A549 (cell line): ENCODE measurements around the gene SMAD5. TPM values are rescaled to one million over a fixed set of nuclear protein-coding genes. Genes with fewer than 3 reads are reported as not detected.

Source experiments
- ATAC-seq, 2 experiments: fragments of 200-7000 bp in 1 of 2; fragments of >200 bp in 1 of 2; cut with Nextera tagmentation in 1 of 2; cut with Tn5 transposase in 1 of 2; 3 replicates each; pipeline versions ENCODE4 v1.8.0 to v1.9.1; 2018 to 2020; ENCODE audit warnings: mild to moderate bottlenecking in 1 of 2, moderate library complexity in 1 of 2
- CTCF ChIA-PET: fragments of 300-600 bp; sonication (Branson Sonifier 250); formaldehyde crosslinking; extraction: SDS; loops from one replicate; lab custom pipeline; 2021; ENCODE audit warnings: antibody characterized with exemption, inconsistent platforms; lab: Yijun Ruan, JAX
- POLR2A ChIA-PET: fragments of 350-600 bp; formaldehyde crosslinking; extraction: SDS; loops from one replicate; lab custom pipeline; 2021; ENCODE audit warnings: antibody characterized with exemption, inconsistent platforms; lab: Yijun Ruan, JAX
- DNase-seq, 2 experiments: peaks; one replicate each; pipeline versions ENCODE4 v3.0.0 to v3.0.0-alpha.2; 2011 to 2016; ENCODE audit warnings: low read depth in 1 of 2, low spot score in 1 of 2
- FAIRE-seq: peaks from 2 replicates; lab custom pipeline; 2011; peaks lifted over from hg19 to GRCh38; lab: Jason Lieb, UNC
- H3K27ac ChIP-seq, 2 experiments: fragments of >200 bp; sonication (Bioruptor Twin); formaldehyde crosslinking; 3 replicates each; pipeline ENCODE4 v1.5.1; 2016 to 2017
- H3K4me1 ChIP-seq: fragments of >200 bp; sonication (Bioruptor Twin); formaldehyde crosslinking; 3 replicates; pipeline ENCODE4 v1.6.1; 2016
- H3K4me2 ChIP-seq: fragments of >200 bp; sonication (Bioruptor Twin); formaldehyde crosslinking; 3 replicates; pipeline ENCODE4 v1.6.1; 2016
- H3K4me3 ChIP-seq: fragments of >200 bp; sonication (Bioruptor Twin); formaldehyde crosslinking; 3 replicates; pipeline ENCODE4 v1.5.1; 2016
- H3K9me3 ChIP-seq: fragments of >200 bp; sonication (Bioruptor Twin); formaldehyde crosslinking; 3 replicates; pipeline ENCODE4 v1.6.1; 2016
- BCL3 ChIP-seq: fragments of >200 bp; sonication (Bioruptor Twin); formaldehyde crosslinking; IDR thresholded peaks from 3 replicates; pipeline ENCODE4 v1.6.1; 2016
- CBX8 ChIP-seq: fragments of 200-600 bp; sonication (generic); IDR thresholded peaks from 2 replicates; pipeline ENCODE4 v1.6.1; 2016
- CHD4 ChIP-seq: fragments of 200-600 bp; sonication (generic); IDR thresholded peaks from 2 replicates; pipeline ENCODE4 v1.6.1; 2016; ENCODE audit warnings: antibody characterized with exemption, mild to moderate bottlenecking, borderline replicate concordance
- E2F6 ChIP-seq: IDR thresholded peaks from 2 replicates; pipeline ENCODE4 v1.6.1; 2012; ENCODE audit warnings: low read depth, borderline replicate concordance
- EHF ChIP-seq: fragments of 250-450 bp; sonication (Bioruptor Pico); IDR thresholded peaks from 2 replicates; pipeline ENCODE4 v1.5.0; 2020; ENCODE audit warnings: mild to moderate bottlenecking
- EHMT2 ChIP-seq: fragments of 200-600 bp; sonication (generic); IDR thresholded peaks from 2 replicates; pipeline ENCODE4 v1.6.1; 2016; ENCODE audit warnings: antibody characterized with exemption, low read depth, mild to moderate bottlenecking, moderate library complexity
- FOSL2 ChIP-seq, 2 experiments: fragments of 450-650 bp in 1 of 2; fragments of >200 bp in 1 of 2; sonication (Bioruptor Twin) in 1 of 2; formaldehyde crosslinking; IDR thresholded peaks; 2 replicates each; pipeline versions ENCODE4 v1.5.0 to v1.6.1; 2016 to 2020; ENCODE audit warnings: mild to moderate bottlenecking in 1 of 2, moderate library complexity in 1 of 2
- GATA3 ChIP-seq: IDR thresholded peaks from 2 replicates; pipeline ENCODE4 v1.6.1; 2012; ENCODE audit warnings: borderline replicate concordance
- HEYL ChIP-seq: fragments of 250-450 bp; sonication (Bioruptor Pico); IDR thresholded peaks from 2 replicates; pipeline ENCODE4 v1.8.0; 2021; ENCODE audit warnings: mild to moderate bottlenecking, moderate library complexity
- HMGXB4 ChIP-seq: fragments of 250-450 bp; sonication (Bioruptor Pico); IDR thresholded peaks from 2 replicates; pipeline ENCODE4 v1.5.0; 2021; ENCODE audit warnings: mild to moderate bottlenecking, moderate library complexity, borderline replicate concordance
- HOXA7 ChIP-seq: fragments of 250-450 bp; sonication (Bioruptor Pico); IDR thresholded peaks from 2 replicates; pipeline ENCODE4 v1.5.0; 2020; ENCODE audit warnings: mild to moderate bottlenecking, moderate library complexity
- KDM1A ChIP-seq: fragments of 200-600 bp; sonication (generic); IDR thresholded peaks from 2 replicates; pipeline ENCODE4 v1.6.1; 2016; ENCODE audit warnings: low read depth, mild to moderate bottlenecking
- MAX ChIP-seq: IDR thresholded peaks from 2 replicates; pipeline ENCODE4 v1.6.1; 2012
- NFE2L2 ChIP-seq: fragments of 150-350 bp; conservative IDR thresholded peaks from 2 replicates; pipeline ENCODE4 v1.6.1; 2014; ENCODE audit warnings: low read length
- PHF8 ChIP-seq: fragments of 200-600 bp; sonication (generic); IDR thresholded peaks from 2 replicates; pipeline ENCODE4 v1.6.1; 2016; ENCODE audit warnings: low read depth, mild to moderate bottlenecking, antibody characterized with exemption, moderate library complexity, borderline replicate concordance
- POLR2A ChIP-seq: IDR thresholded peaks from 2 replicates; pipeline ENCODE4 v1.6.1; 2012; ENCODE audit warnings: mild to moderate bottlenecking, low read length
- POLR2AphosphoS2 ChIP-seq: conservative IDR thresholded peaks from 2 replicates; pipeline ENCODE4 v1.6.1; 2012; ENCODE audit warnings: low read length, improper control_type of control experiment, inconsistent platforms
- RARB ChIP-seq: fragments of 250-450 bp; sonication (Bioruptor Pico); IDR thresholded peaks from 2 replicates; pipeline ENCODE4 v1.8.0; 2021; ENCODE audit warnings: mild to moderate bottlenecking, moderate library complexity
- RCOR1 ChIP-seq: fragments of 150-350 bp; IDR thresholded peaks from 2 replicates; pipeline ENCODE4 v1.6.1; 2014; ENCODE audit warnings: antibody characterized with exemption, low read length, low read depth
- REST ChIP-seq: fragments of 200-600 bp; sonication (generic); IDR thresholded peaks from 2 replicates; pipeline ENCODE4 v1.6.1; 2016; ENCODE audit warnings: antibody characterized with exemption, mild to moderate bottlenecking, moderate library complexity
- TP53 ChIP-seq: fragments of 250-450 bp; sonication (Bioruptor Pico); IDR thresholded peaks from 2 replicates; pipeline ENCODE4 v1.5.0; 2021; ENCODE audit warnings: mild to moderate bottlenecking, moderate library complexity
- ZFP36 ChIP-seq: fragments of 450-650 bp; IDR thresholded peaks from 2 replicates; pipeline ENCODE4 v1.6.1; 2014; ENCODE audit warnings: borderline replicate concordance; ENCODE audit not compliant: partially characterized antibody
- ZSCAN20 ChIP-seq: fragments of 250-450 bp; sonication (Bioruptor Pico); IDR thresholded peaks from 2 replicates; pipeline ENCODE4 v1.8.0; 2022; ENCODE audit warnings: mild to moderate bottlenecking, moderate library complexity
- WGBS: methylation state at CpG from one replicate; pipeline ENCODE4 v1.1.6; 2017; ENCODE audit errors: missing lambda C conversion rate; 5-methylcytosine and 5-hydroxymethylcytosine counted together
- polyA plus RNA-seq, 4 experiments: library from polyadenylated mRNA; depleted of rRNA in 3 of 4; stranded (reverse); fragments of >200 nt; fragmentation: RNase III in 1 of 4; extraction: RNeasy Plus Mini Kit Qiagen cat#74134 plus additional on column Dnase treatment in 1 of 4; gene quantifications; 2 replicates in 3 of 4; 3 replicates in 1 of 4; pipeline ENCODE4 v1.2.3, GENCODE V29; 2011 to 2017

Gene SMAD5
- polyA plus RNA-seq, 2 of the 4 experiments (the other 2 are of a cell fraction): 17.1 to 101 TPM

- H3K4me1 ChIP-seq: peaks cover 43% of the 10 kb centered on the region
- H3K9me3 ChIP-seq: no peaks in the 10 kb centered on the region
- 76% methylated on average over 3 of the region's 3 CpGs for WGBS
- CTCF ChIA-PET: interaction anchor here (1.2 to 2.7 kb wide), 3 partner anchors 8 to 28 kb away, joined by 5 to 8 read pairs (median 7); no protein-coding TSS in a partner anchor
- no peak for TF ChIP-seq RCOR1
- TF ChIP-seq HMGXB4: no peak
- no peak for TF ChIP-seq EHMT2
- TF ChIP-seq FOSL2 (IDR thresholded peaks at IDR 0.05): no peak
- TF ChIP-seq FOSL2 (CRISPR knock-in tag; IDR thresholded peaks at IDR 0.05): no peak
- TF ChIP-seq ZSCAN20 (CRISPR knock-in tag): no peak
- TF ChIP-seq ZFP36: no peak
- TF ChIP-seq PHF8: no peak
- no peak for TF ChIP-seq HEYL
- no peak for TF ChIP-seq CBX8
- TF ChIP-seq TP53: no peak
- TF ChIP-seq GATA3: no peak
- TF ChIP-seq RARB (CRISPR knock-in tag): no peak
- no peak for TF ChIP-seq CHD4
- TF ChIP-seq KDM1A: no peak
- ATAC-seq (no peak), FAIRE-seq (no peak), DNase-seq (no peak)
- H3K4me3 ChIP-seq: no peak overlapping the region
- no peak overlapping the region for H3K27ac ChIP-seq
- no peak overlapping the region for H3K4me2 ChIP-seq
- POLR2A ChIA-PET: no interaction called here
Observed at GRCh38 chr5:136146201-136146600, 13.6 kb downstream of the SMAD5 start.

- no peak for TF ChIP-seq E2F6
- TF ChIP-seq REST: no peak
- TF ChIP-seq POLR2AphosphoS2: no peak
- TF ChIP-seq POLR2A: no peak
- no peak for TF ChIP-seq MAX
- TF ChIP-seq BCL3: no peak
- TF ChIP-seq NFE2L2: no peak
- no peak for TF ChIP-seq HOXA7
- TF ChIP-seq PHF8: no peak
- no peak for TF ChIP-seq RCOR1
- no peak for TF ChIP-seq EHF (CRISPR knock-in tag)
- no peak for TF ChIP-seq TP53
- CTCF ChIA-PET: interaction anchor here (2.7 kb wide), 1 partner anchor 9 kb away, joined by 8 read pairs; no protein-coding TSS in a partner anchor
- no peak for ATAC-seq
- POLR2A ChIA-PET: no interaction called here
- H3K27ac ChIP-seq: no peak overlapping the region
- FAIRE-seq: no peak
- peaks cover 42% of the 10 kb centered on the region for H3K4me1 ChIP-seq
- DNase-seq: no peak
- H3K4me2 ChIP-seq: no peak overlapping the region
- no peaks in the 10 kb centered on the region for H3K9me3 ChIP-seq
- H3K4me3 ChIP-seq: no peak overlapping the region
Observed at GRCh38 chr5:136147632-136148031, 15.0 kb downstream of the SMAD5 start.
